GM19395 (cell line): ENCODE results near the gene SPSB1.

Experiments
- ATAC-seq: cut with Tn5 transposase; IDR thresholded peaks from one replicate; pipeline ENCODE4 v1.9.1; 2021; ENCODE audit warnings: mild to moderate bottlenecking, moderate library complexity; ENCODE audit not compliant: unreplicated experiment

Gene SPSB1

GRCh38 chr1:9292361-9293240 lies at the start of gene SPSB1:
TSS of gene SPSB1 (plus strand) at chr1:9292894. CDS start at chr1:9355892, 62,998 bp downstream.
- ATAC-seq: no peak

- no peak for ATAC-seq
Observed at GRCh38 chr1:9243066-9243739, 49.5 kb upstream of the SPSB1 start.

DNA sequence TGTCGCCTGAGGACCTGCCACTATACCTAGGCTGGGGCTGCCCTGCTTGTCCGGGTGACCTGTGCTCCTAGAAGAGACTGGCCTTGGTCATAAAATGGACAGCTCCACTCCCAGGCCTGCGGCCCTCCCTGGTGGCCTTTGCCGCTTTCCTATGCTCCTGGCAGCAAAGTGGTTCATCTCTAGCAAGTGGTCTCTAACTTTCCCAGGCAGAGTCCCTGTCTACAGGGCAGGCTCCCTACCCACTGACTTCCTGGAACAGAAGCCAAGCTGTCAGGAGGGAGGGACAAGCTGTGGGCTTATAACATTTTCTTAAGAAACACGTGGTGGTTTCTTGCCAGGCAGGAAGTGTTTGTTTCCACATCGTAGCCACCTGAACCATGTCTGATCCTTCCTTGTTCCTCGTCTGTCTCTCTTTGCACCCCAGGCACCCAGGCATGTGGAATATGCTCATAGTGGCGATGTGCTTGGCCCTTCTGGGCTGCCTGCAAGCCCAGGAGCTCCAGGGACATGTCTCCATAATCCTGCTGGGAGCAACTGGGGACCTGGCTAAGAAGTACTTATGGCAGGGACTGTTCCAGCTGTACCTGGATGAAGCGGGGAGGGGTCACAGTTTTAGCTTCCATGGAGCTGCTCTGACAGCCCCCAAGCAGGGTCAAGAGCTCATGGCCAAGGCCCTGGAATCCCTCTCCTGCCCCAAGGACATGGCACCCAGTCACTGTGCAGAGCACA lies 48.0 kb upstream of the SPSB1 start:
- no peak for ATAC-seq

DNA sequence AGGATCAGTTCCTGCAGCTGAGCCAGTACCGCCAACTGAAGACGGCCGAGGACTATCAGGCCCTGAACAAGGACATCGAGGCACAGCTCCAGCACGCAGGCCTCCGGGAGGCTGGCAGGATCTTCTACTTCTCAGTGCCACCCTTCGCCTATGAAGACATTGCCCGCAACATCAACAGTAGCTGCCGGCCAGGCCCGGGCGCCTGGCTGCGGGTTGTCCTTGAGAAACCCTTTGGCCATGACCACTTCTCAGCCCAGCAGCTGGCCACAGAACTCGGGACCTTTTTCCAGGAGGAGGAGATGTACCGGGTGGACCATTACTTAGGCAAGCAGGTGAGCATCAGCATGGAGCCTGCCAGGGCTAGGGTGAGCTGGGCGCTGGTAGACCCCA lies 47.5 kb upstream of the SPSB1 start:
- ATAC-seq: no peak

- ATAC-seq: no peak
Observed at GRCh38 chr1:9245661-9246060, 47.0 kb upstream of the SPSB1 start.

DNA sequence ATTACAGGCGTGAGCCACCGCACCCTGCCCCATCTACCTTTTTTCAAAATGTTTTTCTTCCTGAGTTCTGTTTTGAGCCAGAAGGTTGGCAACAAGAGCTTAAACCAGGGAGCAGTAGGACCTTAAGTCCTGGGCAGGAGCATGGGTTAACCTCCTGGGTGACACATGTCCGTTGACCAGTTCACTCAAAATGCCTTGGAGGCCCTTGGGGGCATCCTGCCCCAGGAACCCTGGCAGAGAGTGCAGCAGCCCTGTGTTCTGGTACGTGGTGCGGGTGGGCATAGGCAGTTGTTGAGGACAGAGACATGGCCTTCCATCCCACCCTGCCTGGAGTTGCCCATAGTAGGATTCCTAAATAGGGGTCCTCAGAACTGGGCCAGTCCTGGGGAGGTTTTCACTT lies 46.5 kb upstream of the SPSB1 start:
- no peak for ATAC-seq

GRCh38 chr1:9246841-9247785 lies 45.6 kb upstream of the SPSB1 start:
- no peak for ATAC-seq

DNA sequence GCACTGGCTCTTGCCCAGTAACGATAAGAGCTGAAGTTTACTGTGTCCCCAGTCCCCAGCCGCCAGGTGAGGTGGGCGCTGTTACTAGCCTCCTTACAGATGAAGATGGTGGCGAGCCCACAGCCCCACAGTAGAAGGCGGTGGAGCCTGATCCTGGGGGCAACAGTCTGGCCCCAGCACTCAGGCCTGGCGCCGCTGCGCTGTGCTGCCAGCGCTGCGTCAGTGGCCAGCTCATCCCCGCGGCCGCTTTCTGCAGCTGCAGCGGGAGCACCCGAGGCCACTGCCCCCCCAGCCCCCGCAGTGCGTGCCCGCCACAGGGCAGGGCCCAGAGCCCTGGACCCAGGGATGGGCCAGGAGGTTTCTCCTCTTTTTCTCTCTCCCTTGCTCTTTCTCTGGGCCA lies 44.8 kb upstream of the SPSB1 start:
- ATAC-seq: no peak

- no peak for ATAC-seq
Observed at GRCh38 chr1:9248341-9249262, 44.1 kb upstream of the SPSB1 start.

GRCh38 chr1:9249263-9249533 lies 43.5 kb upstream of the SPSB1 start:
- ATAC-seq: no peak

- no peak for ATAC-seq
Observed at GRCh38 chr1:9249534-9250410, 42.9 kb upstream of the SPSB1 start.

GRCh38 chr1:9250411-9251381 lies 42.0 kb upstream of the SPSB1 start:
- ATAC-seq: no peak

DNA sequence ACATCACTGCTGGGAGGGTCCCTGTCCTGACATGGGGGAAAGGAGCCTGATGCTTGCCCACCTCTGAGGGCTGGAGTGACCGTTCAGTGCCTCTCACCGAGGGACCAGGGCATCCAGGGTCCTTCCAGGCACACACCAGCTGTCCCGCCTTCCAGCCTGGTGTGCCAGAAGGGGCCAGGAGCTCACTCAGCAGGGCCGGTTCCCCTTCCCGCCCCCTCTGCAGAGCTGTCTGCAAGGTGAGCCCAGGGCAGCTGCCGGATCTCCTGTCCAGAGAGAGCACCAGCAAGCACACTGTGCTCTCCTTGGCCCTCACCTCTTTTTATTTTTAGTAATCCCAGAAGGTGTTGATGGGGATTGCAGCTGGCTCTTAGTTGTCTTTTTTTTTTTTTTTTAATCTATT lies 41.2 kb upstream of the SPSB1 start:
- no peak for ATAC-seq

GRCh38 chr1:9253004-9253403 lies 39.7 kb upstream of the SPSB1 start:
- no peak for ATAC-seq

- no peak for ATAC-seq
Observed at GRCh38 chr1:9253453-9254105, 39.1 kb upstream of the SPSB1 start.

GRCh38 chr1:9256332-9256731 lies 36.4 kb upstream of the SPSB1 start:
- ATAC-seq: no peak

- no peak for ATAC-seq
Observed at GRCh38 chr1:9257851-9258250, 34.8 kb upstream of the SPSB1 start.
